H7 (cell line): ENCODE data around the gene COL4A2. TPM values are rescaled to one million over a fixed set of nuclear protein-coding genes. Genes with fewer than 3 reads are reported as not detected.

ENCODE experiments used
- DNase-seq: peaks from one replicate; pipeline ENCODE4 v3.0.0; 2012
- H3K27me3 ChIP-seq: 2 replicates; pipeline ENCODE4 v1.6.0; 2011; ENCODE audit warnings: mild to moderate bottlenecking, low read length; ENCODE audit not compliant: control insufficient read depth, insufficient read depth
- H3K36me3 ChIP-seq: replicated peaks from 2 replicates; pipeline ENCODE4 v1.5.1; 2011; ENCODE audit warnings: low read length; ENCODE audit not compliant: control insufficient read depth, insufficient read depth
- H3K4me3 ChIP-seq: 2 replicates; pipeline ENCODE4 v1.5.1; 2011; ENCODE audit warnings: low read depth, mild to moderate bottlenecking, control low read depth, low read length, moderate library complexity; ENCODE audit not compliant: insufficient read depth
- total RNA-seq: library from RNA; depleted of rRNA; stranded (reverse); fragments of >200 nt; shearing (Covaris generic); gene quantifications from 2 replicates; pipeline ENCODE4 v1.2.3, GENCODE V29; 2014

Gene COL4A2
- total RNA-seq, 1 experiment from 2014 or later = 166 TPM

GRCh38 chr13:110347535-110348308, 40.6 kb downstream of the COL4A2 start:
- Histone ChIP-seq H3K36me3 (no peaks in the 10 kb centered on the region; the same call in 1 of the 2 replicates), H3K4me3 (no peak overlapping the region), H3K27me3 (no peaks in the 10 kb centered on the region)
- DNase-seq = no peak

- no peak overlapping the region for H3K4me3 ChIP-seq
- DNase-seq = no peak
- H3K36me3 ChIP-seq = no peaks in the 10 kb centered on the region; the same call in 1 of the 2 replicates
- no peaks in the 10 kb centered on the region for H3K27me3 ChIP-seq
These were observed 41.4 kb downstream of the COL4A2 start for GRCh38 chr13:110348309-110349105.

- Histone ChIP-seq H3K36me3 (no peaks in the 10 kb centered on the region; the same call in 1 of the 2 replicates), H3K27me3 (no peaks in the 10 kb centered on the region), H3K4me3 (no peak overlapping the region)
- DNase-seq = no peak
These were observed 42.2 kb downstream of the COL4A2 start for GRCh38 chr13:110349239-110349638.

- no peak overlapping the region for H3K4me3 ChIP-seq
- no peak for DNase-seq
- H3K27me3 ChIP-seq = no peaks in the 10 kb centered on the region
- no peaks in the 10 kb centered on the region; the same call in 1 of the 2 replicates for H3K36me3 ChIP-seq
These were observed 43.0 kb downstream of the COL4A2 start for GRCh38 chr13:110350049-110350448.

GRCh38 chr13:110350509-110350908, 43.4 kb downstream of the COL4A2 start:
- Histone ChIP-seq H3K27me3 (no peaks in the 10 kb centered on the region), H3K4me3 (no peak overlapping the region), H3K36me3 (no peaks in the 10 kb centered on the region; the same call in 1 of the 2 replicates)
- no peak for DNase-seq

- H3K4me3 ChIP-seq = no peak overlapping the region
- H3K27me3 ChIP-seq = no peaks in the 10 kb centered on the region
- no peak for DNase-seq
- H3K36me3 ChIP-seq = no peaks in the 10 kb centered on the region; the same call in 1 of the 2 replicates
These were observed 44.7 kb downstream of the COL4A2 start for GRCh38 chr13:110351636-110352420.

GRCh38 chr13:110352735-110353134, 45.7 kb downstream of the COL4A2 start:
- DNase-seq = peak; percentile 82
- Histone ChIP-seq H3K36me3 (no peaks in the 10 kb centered on the region; the same call in 1 of the 2 replicates), H3K27me3 (no peaks in the 10 kb centered on the region), H3K4me3 (no peak overlapping the region)

GRCh38 chr13:110353339-110353977, 46.4 kb downstream of the COL4A2 start:
- DNase-seq = no peak
- peaks cover 1% of the 10 kb centered on the region; the same call in 1 of the 2 replicates for H3K36me3 ChIP-seq
- H3K4me3 ChIP-seq = no peak overlapping the region
- H3K27me3 ChIP-seq = no peaks in the 10 kb centered on the region

- no peak overlapping the region for H3K4me3 ChIP-seq
- no peak for DNase-seq
- no peaks in the 10 kb centered on the region for H3K27me3 ChIP-seq
- H3K36me3 ChIP-seq = peaks cover 1% of the 10 kb centered on the region; the same call in 1 of the 2 replicates
These were observed 47.1 kb downstream of the COL4A2 start for GRCh38 chr13:110354123-110354627.

GRCh38 chr13:110354715-110355473, 47.8 kb downstream of the COL4A2 start:
- no peaks in the 10 kb centered on the region for H3K27me3 ChIP-seq
- H3K36me3 ChIP-seq = peaks cover 1% of the 10 kb centered on the region; the same call in 1 of the 2 replicates
- no peak overlapping the region for H3K4me3 ChIP-seq
- DNase-seq = no peak

GRCh38 chr13:110356362-110356761, 49.3 kb downstream of the COL4A2 start:
- Histone ChIP-seq H3K27me3 (no peaks in the 10 kb centered on the region), H3K4me3 (no peak overlapping the region), H3K36me3 (peaks cover 1% of the 10 kb centered on the region; the same call in 1 of the 2 replicates)
- DNase-seq = no peak

GRCh38 chr13:110358381-110358780, 51.3 kb downstream of the COL4A2 start:
- Histone ChIP-seq H3K27me3 (no peaks in the 10 kb centered on the region), H3K4me3 (no peak overlapping the region), H3K36me3 (peaks cover 3% of the 10 kb centered on the region)
- no peak for DNase-seq

GRCh38 chr13:110359840-110360301, 52.8 kb downstream of the COL4A2 start:
- H3K27me3 ChIP-seq = no peaks in the 10 kb centered on the region
- peaks cover 3% of the 10 kb centered on the region for H3K36me3 ChIP-seq
- no peak for DNase-seq
- H3K4me3 ChIP-seq = no peak overlapping the region
